GM23338 (cell line): ENCODE data around the gene NOX5. TPM values are rescaled to one million over a fixed set of nuclear protein-coding genes. Genes with fewer than 3 reads are reported as not detected.
"Not testable (repeated sequence)": the region's sequence is repeated elsewhere in the genome, so short reads cannot be mapped to it uniquely, and the experiment has no call there.

ENCODE experiments used
- ATAC-seq: fragments of 200-7000 bp; cut with Tn5 transposase; 3 replicates; pipeline ENCODE4 v1.9.1; 2020
- DNase-seq: peaks from one replicate; pipeline ENCODE4 v3.0.0-alpha.2; 2015; ENCODE audit warnings: low spot score
- H2AFZ ChIP-seq: fragments of 200-600 bp; sonication (generic); 2 replicates; pipeline ENCODE4 v1.8.0; 2016; ENCODE audit warnings: antibody characterized with exemption, mild to moderate bottlenecking, moderate library complexity
- H3F3A ChIP-seq: fragments of 200-600 bp; sonication (generic); replicated peaks from 2 replicates; pipeline ENCODE4 v1.8.0; 2017; ENCODE audit warnings: antibody characterized with exemption, mixed run types, low read depth
- H3K27ac ChIP-seq: fragments of 200-600 bp; sonication (generic); 2 replicates; pipeline ENCODE4 v1.6.1; 2016; ENCODE audit warnings: low read depth
- H3K27me3 ChIP-seq: fragments of 200-600 bp; sonication (generic); 2 replicates; pipeline ENCODE4 v1.8.0; 2016; ENCODE audit warnings: mild to moderate bottlenecking, mixed run types, moderate library complexity; ENCODE audit not compliant: insufficient read depth
- H3K36me3 ChIP-seq: fragments of 200-600 bp; sonication (generic); 2 replicates; pipeline ENCODE4 v1.8.0; 2016; ENCODE audit warnings: mild to moderate bottlenecking; ENCODE audit not compliant: insufficient read depth
- H3K4me1 ChIP-seq: fragments of 200-600 bp; sonication (generic); 2 replicates; pipeline ENCODE4 v1.8.0; 2016; ENCODE audit warnings: mild to moderate bottlenecking, moderate library complexity; ENCODE audit not compliant: insufficient read depth
- H3K4me2 ChIP-seq: fragments of 200-600 bp; sonication (generic); 2 replicates; pipeline ENCODE4 v1.7.1; 2017; ENCODE audit warnings: mixed run types
- H3K4me3 ChIP-seq: fragments of 200-600 bp; sonication (generic); 2 replicates; pipeline ENCODE4 v1.6.1; 2016; ENCODE audit warnings: mixed run types
- H3K79me2 ChIP-seq: fragments of 200-600 bp; sonication (generic); replicated peaks from 2 replicates; pipeline ENCODE4 v1.8.0; 2017; ENCODE audit warnings: mild to moderate bottlenecking; ENCODE audit not compliant: insufficient read depth
- H3K9me2 ChIP-seq: fragments of 200-600 bp; sonication (generic); 2 replicates; pipeline ENCODE4 v1.8.0; 2017; ENCODE audit not compliant: insufficient read depth
- H4K20me1 ChIP-seq: fragments of 200-600 bp; sonication (generic); replicated peaks from 2 replicates; pipeline ENCODE4 v1.8.0; 2017; ENCODE audit warnings: mild to moderate bottlenecking; ENCODE audit not compliant: insufficient read depth
- H3K27ac Mint-ChIP-seq: 2 replicates; pipeline ENCODE4 v1.8.0; 2020; ENCODE audit warnings: inconsistent platforms, mild to moderate bottlenecking, moderate library complexity, mixed read lengths
- H3K27me3 Mint-ChIP-seq: 3 replicates; pipeline ENCODE4 v1.8.0; 2022; ENCODE audit warnings: low read depth, mild to moderate bottlenecking, moderate library complexity, mixed read lengths, inconsistent platforms; ENCODE audit not compliant: insufficient read depth, poor library complexity
- H3K36me3 Mint-ChIP-seq: 3 replicates; pipeline ENCODE4 v1.8.0; 2021; ENCODE audit warnings: low read depth, mild to moderate bottlenecking, inconsistent platforms, moderate library complexity, mixed read lengths
- H3K4me1 Mint-ChIP-seq: 3 replicates; pipeline ENCODE4 v1.8.0; 2020; ENCODE audit warnings: mild to moderate bottlenecking, inconsistent platforms, mixed read lengths
- H3K4me3 Mint-ChIP-seq: 3 replicates; pipeline ENCODE4 v1.8.0; 2021; ENCODE audit warnings: moderate library complexity, mild to moderate bottlenecking, inconsistent platforms, mixed read lengths
- H3K9me3 Mint-ChIP-seq: 3 replicates; pipeline ENCODE4 v1.8.0; 2020; ENCODE audit warnings: moderate library complexity, mild to moderate bottlenecking, inconsistent platforms, mixed read lengths
- CREB1 ChIP-seq: fragments of 250-450 bp; sonication (Bioruptor Pico); IDR thresholded peaks from 2 replicates; pipeline ENCODE4 v1.5.0; 2020; ENCODE audit warnings: low read depth, mild to moderate bottlenecking, moderate library complexity
- EZH2 ChIP-seq: fragments of 200-600 bp; sonication (generic); IDR thresholded peaks from one replicate; pipeline ENCODE4 v1.8.0; 2017; ENCODE audit warnings: antibody characterized with exemption, mild to moderate bottlenecking, low read depth; ENCODE audit not compliant: unreplicated experiment
- JUNB ChIP-seq: IDR thresholded peaks from one replicate; pipeline ENCODE4 v1.6.1; 2016; ENCODE audit warnings: antibody characterized with exemption; ENCODE audit not compliant: unreplicated experiment
- NANOG ChIP-seq: IDR thresholded peaks from 2 replicates; pipeline ENCODE4 v1.6.1; 2016; ENCODE audit warnings: antibody characterized with exemption, borderline replicate concordance
- ZNF462 ChIP-seq: fragments of 250-450 bp; sonication (Bioruptor Pico); IDR thresholded peaks from 2 replicates; pipeline ENCODE4 v1.5.0; 2020; ENCODE audit warnings: mild to moderate bottlenecking, moderate library complexity
- polyA plus RNA-seq: library from polyadenylated mRNA; unstranded; fragments of >200 nt; fragmentation: Nextera tagmentation; extraction: Ambion mirVana; gene quantifications from 2 replicates; pipeline ENCODE4 v1.2.1, GENCODE V29; 2016
- total RNA-seq: library from RNA; depleted of rRNA; stranded (reverse); fragments of >200 nt; shearing (Covaris generic); gene quantifications from 2 replicates; pipeline ENCODE4 v1.2.3, GENCODE V29; 2014

NOX5 gene
- total and polyA plus RNA-seq, 2 experiments from 2014 or later, result 0.03 TPM; not detected in 1

DNA sequence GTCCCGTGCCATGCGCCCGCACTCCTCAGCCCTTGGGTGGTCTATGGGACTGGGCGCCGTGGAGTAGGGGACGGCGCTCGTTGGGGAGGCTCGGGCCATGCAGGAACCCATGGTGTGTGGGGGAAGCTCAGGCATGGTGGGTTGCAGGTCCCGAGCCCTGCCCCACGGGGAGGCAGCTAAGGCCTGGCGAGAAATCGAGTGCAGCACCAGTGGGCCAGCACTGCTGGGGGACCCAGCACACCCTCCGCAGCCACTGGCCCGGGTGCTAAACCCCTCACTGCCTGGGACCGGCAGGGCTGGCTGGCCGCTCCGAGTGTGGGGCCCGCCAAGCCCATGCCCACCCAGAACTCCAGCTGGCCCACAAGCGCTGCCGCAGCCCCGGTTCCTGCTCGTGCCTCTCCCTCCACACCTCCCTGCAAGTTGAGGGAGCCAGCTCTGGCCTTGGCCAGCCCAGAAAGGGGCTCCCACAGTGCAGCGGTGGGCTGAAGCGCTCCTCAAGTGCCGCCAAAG, 38.8 kb upstream of the NOX5 start:
- H4K20me1 ChIP-seq, H3K4me3 ChIP-seq, H3K9me2 ChIP-seq, H3K4me1 Mint-ChIP-seq, DNase-seq, H3K4me2 ChIP-seq, H3K27me3 Mint-ChIP-seq, H3K27me3 ChIP-seq, H3K4me3 Mint-ChIP-seq, H3K79me2 ChIP-seq, ATAC-seq, H2AFZ ChIP-seq, H3K27ac ChIP-seq, H3F3A ChIP-seq, H3K4me1 ChIP-seq, H3K27ac Mint-ChIP-seq: not testable (repeated sequence)
- peaks cover 11% of the 10 kb centered on the region; the same call in 1 of the 2 replicates for H3K36me3 ChIP-seq
- Mint-ChIP-seq H3K36me3 (peaks cover 12% of the 10 kb centered on the region; the same call in 2 of the 3 replicates), H3K9me3 (peaks cover 40% of the 10 kb centered on the region)

DNA sequence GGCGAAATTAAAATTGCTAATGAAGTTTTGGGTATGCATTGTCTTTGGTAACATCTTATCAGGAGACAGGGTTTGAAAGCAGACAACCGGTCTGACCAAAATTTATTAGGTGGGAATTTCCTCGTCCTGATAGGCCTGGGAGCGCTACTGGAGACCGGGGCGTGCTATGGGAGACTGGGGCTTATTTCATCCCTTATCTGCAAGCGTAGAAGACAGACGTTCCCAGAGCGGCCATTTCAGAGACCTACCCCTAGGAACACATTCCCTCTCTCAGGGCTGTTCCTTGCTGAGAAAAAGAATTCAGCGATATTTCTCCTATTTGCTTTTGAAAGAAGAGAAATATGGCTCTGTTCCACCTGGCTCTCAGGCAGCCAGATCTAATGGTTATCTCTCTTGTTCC, 37.1 kb upstream of the NOX5 start:
- not testable (repeated sequence) for H3K4me3 ChIP-seq, H3K27me3 Mint-ChIP-seq
- H3K36me3 Mint-ChIP-seq, result peaks cover 12% of the 10 kb centered on the region; the same call in 2 of the 3 replicates

GRCh38 chr15:68979006-68979405, 35.5 kb upstream of the NOX5 start:
- Mint-ChIP-seq H3K4me1 (no peaks in the 10 kb centered on the region), H3K4me3 (no peak overlapping the region), H3K9me3 (peaks cover 43% of the 10 kb centered on the region), H3K36me3 (peaks cover 12% of the 10 kb centered on the region; the same call in 2 of the 3 replicates), H3K27me3 (peaks cover 5% of the 10 kb centered on the region), H3K27ac (no peak overlapping the region)
- H3K27ac ChIP-seq, result no peak overlapping the region
- TF ChIP-seq NANOG (no peak), JUNB (no peak)
- no peaks in the 10 kb centered on the region for H3F3A ChIP-seq
- H3K4me3 ChIP-seq, result no peak overlapping the region
- H3K36me3 ChIP-seq, result peaks cover 11% of the 10 kb centered on the region
- H3K4me2 ChIP-seq, result no peak overlapping the region
- H4K20me1 ChIP-seq, result no peaks in the 10 kb centered on the region
- no peaks in the 10 kb centered on the region for H3K9me2 ChIP-seq
- DNase-seq, result no peak
- no peaks in the 10 kb centered on the region for H3K27me3 ChIP-seq
- no peaks in the 10 kb centered on the region for H3K4me1 ChIP-seq
- no peaks in the 10 kb centered on the region for H3K79me2 ChIP-seq
- no peak overlapping the region for H2AFZ ChIP-seq
- no peak for ATAC-seq

More for the DNA sequence above, 37.1 kb upstream of the NOX5 start:
- H3K36me3 ChIP-seq, result peaks cover 11% of the 10 kb centered on the region
- not testable (repeated sequence) for ATAC-seq, H3K4me1 ChIP-seq, H3K79me2 ChIP-seq, H3K27me3 ChIP-seq, DNase-seq, H3F3A ChIP-seq, H3K27ac ChIP-seq, H3K9me2 ChIP-seq, H3K27ac Mint-ChIP-seq, H4K20me1 ChIP-seq, H3K4me3 Mint-ChIP-seq, H3K4me2 ChIP-seq, H2AFZ ChIP-seq, H3K4me1 Mint-ChIP-seq
- H3K9me3 Mint-ChIP-seq, result peaks cover 43% of the 10 kb centered on the region

DNA sequence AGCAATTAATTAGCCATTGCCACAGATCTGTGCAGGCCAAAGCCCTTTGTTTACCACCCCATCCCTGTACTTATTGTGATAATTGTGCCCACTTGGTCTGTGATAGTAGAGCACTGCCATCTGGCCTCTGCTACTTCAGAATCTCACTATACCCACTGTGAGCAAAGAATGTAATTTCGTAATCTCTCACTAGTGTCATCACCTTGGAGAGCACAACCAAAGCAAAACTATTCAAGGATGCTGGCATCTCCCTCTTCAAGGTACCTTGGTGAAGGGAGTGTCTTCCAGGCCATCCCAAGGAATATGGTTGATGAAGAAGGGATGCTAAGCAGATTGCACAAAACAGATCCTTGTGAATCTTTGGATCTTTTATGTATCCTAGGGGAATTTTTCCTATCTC, 34.7 kb upstream of the NOX5 start:
- peaks cover 4% of the 10 kb centered on the region for H3K27me3 Mint-ChIP-seq
- peaks cover 36% of the 10 kb centered on the region for H3K9me3 Mint-ChIP-seq
- no peak overlapping the region for H3K27ac Mint-ChIP-seq
- Histone ChIP-seq H3K27ac (no peak overlapping the region), H3K4me1 (no peaks in the 10 kb centered on the region), H3K4me2 (no peak overlapping the region), H4K20me1 (no peaks in the 10 kb centered on the region), H3K9me2 (no peaks in the 10 kb centered on the region), H2AFZ (no peak overlapping the region), H3K27me3 (no peaks in the 10 kb centered on the region), H3K4me3 (no peak overlapping the region), H3F3A (no peaks in the 10 kb centered on the region), H3K79me2 (no peaks in the 10 kb centered on the region), H3K36me3 (peaks cover 11% of the 10 kb centered on the region)
- no peak for ATAC-seq
- no peak for DNase-seq
- H3K4me1 Mint-ChIP-seq, result no peaks in the 10 kb centered on the region
- H3K36me3 Mint-ChIP-seq, result peaks cover 12% of the 10 kb centered on the region; the same call in 2 of the 3 replicates
- H3K4me3 Mint-ChIP-seq, result no peak overlapping the region
- TF ChIP-seq CREB1 (CRISPR knock-in tag) (no peak), ZNF462 (CRISPR knock-in tag) (no peak), EZH2 (no peak)
